SJSA1 (cell line): ENCODE measurements around the gene ADD3. TPM values are rescaled to one million over a fixed set of nuclear protein-coding genes. Genes with fewer than 3 reads are reported as not detected.
"Not testable (repeated sequence)": the region's sequence is repeated elsewhere in the genome, so short reads cannot be mapped to it uniquely, and the experiment has no call there.

Experiments
- DNase-seq, 2 experiments: peaks; one replicate each; pipeline ENCODE4 v3.0.0-alpha.2; 2015 to 2020; ENCODE audit warnings: low spot score in 2 of 2, low read depth in 1 of 2
- H3K27ac ChIP-seq: fragments of 250-450 bp; sonication (Bioruptor Pico); 2 replicates; pipeline ENCODE4 v1.5.1; 2020; ENCODE audit warnings: mild to moderate bottlenecking, moderate library complexity
- H3K27me3 ChIP-seq: fragments of 250-450 bp; sonication (Bioruptor Pico); replicated peaks from 2 replicates; pipeline ENCODE4 v1.5.1; 2020; ENCODE audit warnings: mild to moderate bottlenecking, moderate library complexity
- H3K36me3 ChIP-seq: fragments of 250-450 bp; sonication (Bioruptor Pico); 2 replicates; pipeline ENCODE4 v1.5.1; 2020; ENCODE audit warnings: mild to moderate bottlenecking
- H3K4me1 ChIP-seq: fragments of 250-450 bp; sonication (Bioruptor Pico); replicated peaks from 2 replicates; pipeline ENCODE4 v1.6.1; 2021; ENCODE audit warnings: mild to moderate bottlenecking
- H3K4me3 ChIP-seq: fragments of 250-450 bp; sonication (Bioruptor Pico); 2 replicates; pipeline ENCODE4 v1.5.1; 2020; ENCODE audit warnings: mild to moderate bottlenecking
- H3K9me3 ChIP-seq: fragments of 250-450 bp; sonication (Bioruptor Pico); replicated peaks from 2 replicates; pipeline ENCODE4 v1.5.1; 2020; ENCODE audit warnings: mild to moderate bottlenecking
- total RNA-seq: library from RNA; depleted of rRNA; stranded (reverse); fragments of >200 nt; shearing (Covaris generic); gene quantifications from 2 replicates; pipeline ENCODE4 v1.2.3, GENCODE V29; 2014

Gene ADD3
- total RNA-seq, 1 experiment from 2014 or later: 303 TPM

DNA sequence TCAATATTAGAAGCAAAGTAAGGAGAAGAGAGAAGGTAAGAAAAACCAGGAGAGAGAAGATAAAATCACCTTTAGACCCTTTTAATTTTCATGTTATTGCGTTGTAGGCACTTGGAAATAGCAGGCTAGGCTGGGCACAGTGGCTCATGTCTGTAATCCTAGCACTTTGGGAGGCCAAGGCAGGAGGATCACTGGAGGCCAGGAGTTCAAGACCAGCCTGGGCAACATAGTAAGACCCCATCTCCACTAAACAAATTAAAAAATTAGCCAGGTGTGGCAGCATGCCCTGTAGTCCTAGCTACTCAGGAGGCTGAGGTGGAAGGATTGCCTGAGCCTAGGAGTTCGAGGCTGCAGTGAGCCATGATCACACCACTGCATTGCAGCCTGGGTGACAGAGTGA lies 106.9 kb downstream of the ADD3 start:
- not testable (repeated sequence) for DNase-seq, H3K27me3 ChIP-seq, H3K4me3 ChIP-seq, H3K4me1 ChIP-seq, H3K27ac ChIP-seq, H3K9me3 ChIP-seq
- H3K36me3 ChIP-seq: peaks cover 76% of the 10 kb centered on the region

DNA sequence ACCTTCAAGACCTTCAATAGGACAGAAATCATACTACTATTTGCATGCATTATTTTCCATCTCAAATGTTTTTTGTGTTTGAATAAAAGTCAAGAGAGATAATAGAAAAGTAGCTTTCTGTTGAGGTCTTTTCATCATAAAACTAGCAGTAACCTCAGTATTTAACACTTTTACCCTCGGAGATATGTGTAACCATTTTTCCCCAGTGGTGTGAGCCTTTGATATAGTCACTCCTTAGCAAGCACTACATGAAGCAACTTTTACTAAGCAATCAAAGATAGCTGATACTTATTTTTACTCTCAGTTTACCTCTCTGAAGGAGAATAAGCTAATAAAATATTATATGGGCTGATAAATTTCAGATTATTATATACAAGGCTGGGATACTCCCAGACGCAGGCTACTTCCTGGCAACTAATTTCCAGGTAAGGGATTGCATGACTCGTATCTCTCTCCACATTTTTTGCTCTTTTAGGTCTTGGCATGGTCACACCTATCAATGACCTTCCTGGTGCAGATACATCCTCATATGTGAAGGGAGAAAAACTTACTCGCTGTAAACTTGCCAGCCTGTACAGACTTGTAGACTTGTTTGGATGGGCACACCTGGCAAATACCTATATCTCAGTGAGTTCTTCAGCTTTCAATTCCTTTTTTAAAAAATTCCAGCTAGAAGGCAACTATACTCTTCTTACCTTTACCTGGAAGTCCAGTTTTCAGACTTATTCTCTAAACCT lies 108.2 kb downstream of the ADD3 start:
- Histone ChIP-seq H3K4me3 (no peak overlapping the region), H3K9me3 (no peaks in the 10 kb centered on the region), H3K27me3 (no peaks in the 10 kb centered on the region), H3K4me1 (no peaks in the 10 kb centered on the region), H3K36me3 (peaks cover 79% of the 10 kb centered on the region), H3K27ac (no peak overlapping the region)
- no peak for DNase-seq

GRCh38 chr10:110118891-110119621 lies 111.3 kb downstream of the ADD3 start:
- no peaks in the 10 kb centered on the region for H3K4me1 ChIP-seq
- no peaks in the 10 kb centered on the region for H3K27me3 ChIP-seq
- no peak for DNase-seq
- H3K4me3 ChIP-seq: no peak overlapping the region
- H3K36me3 ChIP-seq: peaks cover 86% of the 10 kb centered on the region
- no peak overlapping the region for H3K27ac ChIP-seq
- H3K9me3 ChIP-seq: no peaks in the 10 kb centered on the region

DNA sequence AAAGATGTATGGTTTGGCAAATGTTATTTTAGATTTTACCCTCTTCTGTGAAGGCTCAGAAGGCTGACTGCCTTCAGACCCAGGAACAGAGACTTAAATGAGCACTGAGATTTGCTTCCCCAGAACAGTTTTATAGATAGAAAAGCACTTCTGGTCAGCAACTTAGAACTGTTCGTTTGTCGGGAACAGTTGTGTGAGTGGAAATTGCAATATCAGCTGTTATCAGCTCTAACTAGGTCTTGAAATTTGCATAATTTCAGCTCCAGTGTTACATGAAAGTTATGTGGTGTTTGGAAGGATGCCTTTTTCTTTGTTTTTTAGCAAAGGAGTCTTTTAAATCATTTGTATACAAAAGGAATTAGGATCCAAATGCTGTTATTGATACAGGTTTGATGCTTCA lies 115.8 kb downstream of the ADD3 start:
- H3K4me3 ChIP-seq: no peak overlapping the region
- no peak for DNase-seq
- H3K36me3 ChIP-seq: peaks cover 80% of the 10 kb centered on the region
- no peaks in the 10 kb centered on the region for H3K4me1 ChIP-seq
- H3K9me3 ChIP-seq: no peaks in the 10 kb centered on the region
- H3K27me3 ChIP-seq: no peaks in the 10 kb centered on the region
- H3K27ac ChIP-seq: no peak overlapping the region

- no peak overlapping the region for H3K27ac ChIP-seq
- H3K4me3 ChIP-seq: no peak overlapping the region
- no peaks in the 10 kb centered on the region for H3K27me3 ChIP-seq
- no peaks in the 10 kb centered on the region for H3K4me1 ChIP-seq
- H3K36me3 ChIP-seq: peaks cover 84% of the 10 kb centered on the region
- DNase-seq: no peak
- no peaks in the 10 kb centered on the region for H3K9me3 ChIP-seq
Observed at GRCh38 chr10:110129490-110129889, 121.7 kb downstream of the ADD3 start.

GRCh38 chr10:110134917-110135316 lies 127.1 kb downstream of the ADD3 start:
- Histone ChIP-seq H3K36me3 (peaks cover 54% of the 10 kb centered on the region), H3K9me3 (no peaks in the 10 kb centered on the region), H3K27me3 (no peaks in the 10 kb centered on the region), H3K4me1 (peaks cover 3% of the 10 kb centered on the region; the same call in 1 of the 2 replicates), H3K27ac (no peak overlapping the region), H3K4me3 (no peak overlapping the region)
- no peak for DNase-seq

DNA sequence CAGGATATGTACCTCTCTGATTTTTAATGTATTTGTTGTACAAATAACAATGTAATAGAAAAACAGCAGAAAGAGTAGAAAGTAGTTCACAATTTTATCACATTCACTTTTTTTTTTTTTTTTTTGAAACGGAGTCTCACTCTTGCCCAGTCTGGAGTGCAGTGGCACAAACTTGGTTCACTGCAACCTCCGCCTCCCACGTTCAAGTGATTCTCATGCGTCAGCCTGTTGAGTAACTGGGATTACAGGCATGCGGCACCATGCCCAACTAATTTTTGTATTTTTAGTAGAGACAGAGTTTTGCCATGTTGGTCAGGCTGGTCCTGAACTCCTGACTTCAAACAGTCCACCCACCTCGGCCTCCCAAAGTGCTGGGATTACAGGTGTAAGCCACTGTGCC lies 128.1 kb downstream of the ADD3 start:
- H3K9me3 ChIP-seq, H3K27ac ChIP-seq, H3K4me1 ChIP-seq, DNase-seq, H3K27me3 ChIP-seq, H3K4me3 ChIP-seq: not testable (repeated sequence)
- peaks cover 44% of the 10 kb centered on the region for H3K36me3 ChIP-seq

GRCh38 chr10:110137142-110137545 lies 129.4 kb downstream of the ADD3 start:
- Histone ChIP-seq H3K4me1 (peaks cover 3% of the 10 kb centered on the region; the same call in 1 of the 2 replicates), H3K9me3 (no peaks in the 10 kb centered on the region), H3K27me3 (no peaks in the 10 kb centered on the region), H3K4me3 (no peak overlapping the region), H3K36me3 (peaks cover 31% of the 10 kb centered on the region), H3K27ac (no peak overlapping the region)
- peak in 1 of 2 experiments; percentile 64 for DNase-seq

DNA sequence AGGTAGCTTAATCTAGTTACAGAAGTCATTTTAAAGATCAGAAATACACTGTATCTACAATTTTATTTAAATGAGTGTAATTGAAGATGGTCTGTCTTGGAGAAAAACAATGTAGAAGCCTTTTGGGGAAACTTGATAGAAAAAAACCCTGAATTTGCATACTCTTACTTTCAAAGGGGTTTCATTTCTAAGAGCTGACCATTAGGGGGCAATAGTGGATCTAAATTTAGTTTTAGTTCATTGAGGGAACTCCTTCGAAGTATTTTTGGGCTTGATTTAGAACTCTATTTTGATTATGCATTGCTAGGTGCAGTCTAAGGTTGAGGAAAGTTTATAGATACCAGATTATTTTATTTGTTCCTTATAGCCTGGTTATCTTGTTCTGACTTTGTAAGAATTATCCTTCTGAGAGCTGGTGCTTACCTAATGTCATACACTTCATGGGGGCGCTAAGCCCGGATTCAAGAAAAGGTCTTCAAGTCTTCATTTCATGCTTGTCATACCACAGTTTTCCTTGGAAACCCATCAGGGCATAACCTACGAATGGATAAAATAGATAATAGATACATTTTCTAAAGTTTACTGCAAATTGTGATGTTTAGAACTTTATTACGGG lies 130.5 kb downstream of the ADD3 start:
- Histone ChIP-seq H3K27me3 (no peaks in the 10 kb centered on the region), H3K4me3 (no peak overlapping the region), H3K27ac (no peak overlapping the region), H3K9me3 (no peaks in the 10 kb centered on the region), H3K4me1 (peaks cover 3% of the 10 kb centered on the region; the same call in 1 of the 2 replicates), H3K36me3 (peaks cover 21% of the 10 kb centered on the region)
- peak in 1 of 2 experiments; percentile 60 for DNase-seq

DNA sequence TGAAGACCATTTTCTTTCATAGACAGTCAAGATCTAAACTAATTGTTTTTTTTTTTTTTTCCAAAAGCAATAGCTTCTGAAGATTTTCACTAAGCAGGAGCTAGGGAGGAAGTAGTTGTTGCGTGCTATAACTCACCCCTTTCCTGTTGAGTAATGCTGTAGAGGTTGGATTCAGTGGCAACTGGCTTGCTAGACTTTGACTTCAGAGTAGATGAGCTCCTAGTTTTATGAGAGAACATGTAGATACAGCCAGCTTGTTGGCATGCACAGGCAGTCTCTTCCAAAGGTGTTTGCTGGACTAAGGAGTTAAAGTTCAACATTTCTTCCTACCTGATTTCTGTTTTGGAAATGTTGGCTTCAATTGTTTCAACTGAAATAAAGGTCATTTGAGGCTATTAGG lies 133.4 kb downstream of the ADD3 start:
- Histone ChIP-seq H3K36me3 (peaks cover 10% of the 10 kb centered on the region; the same call in 1 of the 2 replicates), H3K9me3 (no peaks in the 10 kb centered on the region), H3K27me3 (no peaks in the 10 kb centered on the region), H3K27ac (no peak overlapping the region), H3K4me1 (peaks cover 20% of the 10 kb centered on the region), H3K4me3 (no peak overlapping the region)
- DNase-seq: no peak

DNA sequence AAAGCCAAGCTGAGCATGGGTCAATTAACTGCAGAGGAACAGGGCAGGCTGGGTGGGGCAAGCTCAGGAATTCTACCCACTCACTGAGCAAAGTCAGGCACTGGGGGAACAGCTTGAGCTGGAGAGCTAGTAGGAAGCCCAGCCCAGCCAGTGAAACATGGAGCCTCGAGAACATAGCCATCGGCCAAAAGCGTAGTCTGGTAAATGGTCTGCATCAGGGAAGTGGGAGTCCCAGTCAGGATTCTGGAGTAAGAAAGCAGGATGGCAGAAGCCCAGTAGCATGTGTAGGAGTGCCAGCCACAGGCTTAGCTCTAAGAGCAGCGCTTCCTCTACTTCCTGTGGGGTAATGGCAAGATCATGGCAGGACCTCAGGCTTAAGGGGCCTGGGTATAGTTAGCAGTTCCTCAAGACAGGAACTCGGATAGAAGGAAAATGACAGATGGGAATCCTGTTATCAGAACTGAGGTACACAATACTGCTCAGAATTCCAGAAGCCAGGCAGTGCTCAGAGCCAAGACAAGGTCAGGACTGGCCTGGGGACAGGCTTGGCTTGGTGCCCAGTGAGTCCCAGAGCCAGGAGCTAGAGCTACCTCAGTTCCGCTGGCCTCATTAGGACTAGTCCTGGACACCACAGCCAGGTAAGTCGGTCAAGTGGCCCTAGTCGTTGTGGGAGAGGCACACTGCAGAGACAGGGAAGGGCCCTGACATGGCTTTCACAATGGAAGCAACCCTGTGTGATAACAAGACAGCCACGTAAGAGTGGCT lies 134.3 kb downstream of the ADD3 start:
- Histone ChIP-seq H3K4me1 (peaks cover 20% of the 10 kb centered on the region), H3K27ac (no peak overlapping the region), H3K4me3 (no peak overlapping the region), H3K27me3 (no peaks in the 10 kb centered on the region), H3K36me3 (peaks cover 10% of the 10 kb centered on the region; the same call in 1 of the 2 replicates), H3K9me3 (no peaks in the 10 kb centered on the region)
- no peak for DNase-seq

DNA sequence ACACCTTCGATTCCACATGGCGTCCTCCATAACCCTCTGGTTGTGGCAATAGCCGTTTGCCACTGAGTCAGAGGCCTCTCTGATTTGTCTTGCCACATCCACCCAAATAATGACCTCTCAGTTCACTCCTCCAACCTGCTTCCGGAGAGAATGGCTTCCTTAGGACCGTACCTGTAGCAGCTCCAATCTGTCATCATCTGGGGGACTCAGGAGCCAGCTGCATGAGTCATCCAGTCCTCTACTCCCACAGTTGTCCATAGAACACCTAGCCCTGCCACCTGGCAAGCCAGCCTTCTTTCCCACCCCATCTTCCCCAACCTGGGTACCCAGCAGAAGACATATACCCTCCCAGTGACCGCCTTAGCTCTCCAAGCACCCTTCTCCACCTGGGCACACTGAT lies 135.2 kb downstream of the ADD3 start:
- peaks cover 18% of the 10 kb centered on the region for H3K4me1 ChIP-seq
- H3K4me3 ChIP-seq: no peak overlapping the region
- no peaks in the 10 kb centered on the region for H3K27me3 ChIP-seq
- no peak for DNase-seq
- peaks cover 3% of the 10 kb centered on the region; the same call in 1 of the 2 replicates for H3K36me3 ChIP-seq
- no peaks in the 10 kb centered on the region for H3K9me3 ChIP-seq
- H3K27ac ChIP-seq: no peak overlapping the region

DNA sequence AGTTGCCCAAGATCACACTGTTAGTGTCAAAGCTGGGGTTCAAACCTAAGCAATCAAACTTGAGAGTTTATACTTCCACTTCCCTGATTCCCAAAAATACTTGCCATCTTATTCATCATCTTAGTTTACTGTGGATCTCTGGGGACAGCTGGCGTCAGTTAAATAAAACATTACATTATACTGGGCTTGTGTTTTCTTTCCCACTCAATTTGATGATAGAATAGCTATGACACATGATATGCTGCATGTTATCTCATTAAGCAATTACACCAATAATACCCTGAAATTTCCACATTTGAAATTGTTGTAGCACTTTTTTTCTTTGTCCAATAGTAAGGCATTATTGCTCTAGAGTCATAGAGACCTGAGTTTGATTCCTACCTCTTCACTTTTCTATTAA lies 136.7 kb downstream of the ADD3 start:
- DNase-seq: peak in 1 of 2 experiments; percentile 44
- H3K27ac ChIP-seq: no peak overlapping the region
- no peaks in the 10 kb centered on the region for H3K36me3 ChIP-seq
- peaks cover 21% of the 10 kb centered on the region for H3K4me1 ChIP-seq
- no peak overlapping the region for H3K4me3 ChIP-seq
- no peaks in the 10 kb centered on the region for H3K9me3 ChIP-seq
- H3K27me3 ChIP-seq: no peaks in the 10 kb centered on the region
